NCI-H2081 treated with DMSO at 0.1 percent for 48 hours (cell line): Measurements from ENCODE around the gene AATF.

Experiments used
- DNase-seq: peaks from one replicate; lab custom pipeline; 2025; lab: John Stamatoyannopoulos, UW

The AATF gene

DNA sequence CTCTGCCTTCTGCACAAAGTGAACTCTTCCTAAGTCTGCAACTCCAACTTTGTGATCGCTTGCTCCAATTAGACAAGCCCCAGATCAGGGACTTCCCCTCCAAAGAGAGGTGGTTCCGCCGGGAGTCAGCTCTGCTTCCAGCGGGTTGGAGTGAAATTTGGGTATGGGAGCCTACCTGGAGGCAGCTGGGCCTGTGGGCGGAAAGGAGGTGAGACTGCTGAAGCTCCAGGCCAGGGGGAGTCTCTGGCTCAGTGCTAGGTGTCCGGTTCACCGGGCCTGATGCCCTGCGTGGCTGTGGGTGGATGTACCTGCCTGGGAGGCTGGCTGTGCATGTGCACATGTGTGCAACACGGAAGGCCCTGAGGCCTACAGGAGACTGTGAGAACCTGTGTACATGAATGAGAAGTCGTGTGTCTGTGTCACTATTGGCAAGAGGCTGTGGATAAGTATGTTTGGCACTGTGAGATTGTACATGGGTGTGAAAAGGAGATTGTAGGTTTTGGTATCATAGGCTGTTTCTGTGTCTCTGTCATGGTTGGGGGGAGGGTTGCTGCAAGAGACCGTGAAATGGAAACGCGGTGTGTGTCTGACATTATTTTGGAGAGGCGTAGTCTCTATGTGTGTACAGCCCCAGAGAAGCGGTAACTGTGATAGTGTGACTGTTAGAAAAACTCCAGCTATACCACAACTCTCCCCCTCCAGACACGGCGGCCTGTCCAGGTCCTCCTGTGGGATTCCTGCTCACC, 7.3 kb upstream of the AATF start:
- no peak for DNase-seq

DNA sequence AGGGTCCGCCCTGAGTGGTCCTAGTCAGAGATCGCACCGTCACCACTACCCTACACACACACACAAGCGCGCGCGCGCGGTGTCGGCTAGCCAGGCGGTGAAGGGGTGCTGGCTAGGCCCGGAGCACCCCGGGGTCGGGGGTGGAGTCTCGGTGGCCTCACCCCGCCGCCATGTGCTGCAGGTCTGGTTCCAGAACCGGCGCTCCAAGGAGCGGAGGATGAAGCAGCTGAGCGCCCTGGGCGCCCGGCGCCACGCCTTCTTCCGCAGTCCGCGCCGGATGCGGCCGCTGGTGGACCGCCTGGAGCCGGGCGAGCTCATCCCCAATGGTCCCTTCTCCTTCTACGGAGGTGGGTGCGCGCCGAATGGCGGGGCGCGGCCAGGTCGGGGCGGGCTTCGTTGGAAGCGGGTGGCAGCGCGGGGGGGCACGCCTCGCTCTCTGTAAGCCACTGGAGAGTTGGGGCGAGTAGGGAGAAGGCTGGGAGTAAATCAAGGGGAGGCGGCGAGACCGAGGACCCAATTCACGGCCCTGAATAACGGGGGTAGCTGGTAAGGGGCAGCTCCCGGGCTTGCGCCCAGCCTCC, 6.6 kb upstream of the AATF start:
- DNase-seq, result no peak

GRCh38 chr17:36942631-36943125, 6.1 kb upstream of the AATF start:
- DNase-seq, result no peak

DNA sequence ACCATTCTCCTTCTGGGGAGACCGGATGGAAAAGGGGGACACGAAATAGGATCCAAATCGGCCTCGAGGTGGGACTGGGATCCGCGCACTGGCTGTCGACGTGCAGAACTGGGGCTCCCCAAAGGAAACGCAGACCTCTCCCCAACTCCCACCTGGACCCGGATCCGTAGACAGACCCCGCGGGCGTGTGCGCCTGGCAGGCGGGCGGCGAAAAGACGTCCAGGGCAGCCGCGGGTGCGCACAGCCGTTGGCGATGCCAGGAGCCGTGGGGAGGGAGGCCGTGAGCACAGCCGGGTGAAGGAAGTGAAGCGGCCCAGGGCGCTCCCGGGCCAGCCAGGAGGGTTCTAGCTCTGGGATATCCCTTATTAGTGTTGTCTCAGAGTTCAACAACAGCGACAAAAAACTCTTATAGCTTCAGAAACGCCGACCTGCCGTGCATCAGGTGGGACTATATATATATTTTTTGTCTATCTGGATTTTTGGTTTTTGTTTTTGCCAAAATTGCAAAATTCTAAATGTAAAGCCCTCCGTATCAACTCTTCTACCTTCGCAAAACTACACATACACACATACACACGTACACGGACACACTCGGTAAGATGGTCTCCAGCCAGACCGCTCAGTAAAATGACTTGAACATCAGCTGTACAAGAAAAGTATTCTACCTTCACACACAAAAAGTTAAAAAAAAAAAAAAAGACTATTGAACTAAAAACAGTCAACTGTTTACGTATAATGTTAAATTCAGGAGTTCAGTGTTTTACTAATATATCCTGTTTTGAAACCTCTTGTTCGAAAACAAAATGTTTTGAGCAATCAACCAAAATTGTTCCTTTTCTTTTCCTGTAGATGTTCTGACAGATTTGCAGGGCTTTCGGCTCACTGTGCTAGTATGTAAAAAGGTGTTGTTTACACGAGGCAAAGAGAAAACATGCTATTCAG, 5.2 kb upstream of the AATF start:
- no peak for DNase-seq

DNA sequence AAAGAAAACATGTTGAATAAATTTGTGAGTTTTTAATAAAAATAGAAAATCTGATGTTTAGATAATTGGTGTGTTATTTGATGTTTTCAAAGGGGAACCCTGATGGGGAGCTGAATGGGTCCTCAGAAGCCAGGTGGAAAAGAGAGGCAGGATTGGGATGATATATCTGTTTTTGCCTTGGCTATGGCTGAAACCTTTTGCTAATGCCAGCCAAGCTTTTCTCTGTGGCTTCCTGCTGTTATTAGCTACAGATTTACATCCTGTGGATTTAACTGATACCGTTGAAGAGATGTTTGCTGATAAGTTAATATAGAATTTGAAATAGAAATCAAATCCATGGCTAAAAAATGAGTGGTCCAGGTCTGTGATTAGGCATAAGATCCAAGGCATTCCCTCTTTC, 4.2 kb upstream of the AATF start:
- DNase-seq, result no peak

DNA sequence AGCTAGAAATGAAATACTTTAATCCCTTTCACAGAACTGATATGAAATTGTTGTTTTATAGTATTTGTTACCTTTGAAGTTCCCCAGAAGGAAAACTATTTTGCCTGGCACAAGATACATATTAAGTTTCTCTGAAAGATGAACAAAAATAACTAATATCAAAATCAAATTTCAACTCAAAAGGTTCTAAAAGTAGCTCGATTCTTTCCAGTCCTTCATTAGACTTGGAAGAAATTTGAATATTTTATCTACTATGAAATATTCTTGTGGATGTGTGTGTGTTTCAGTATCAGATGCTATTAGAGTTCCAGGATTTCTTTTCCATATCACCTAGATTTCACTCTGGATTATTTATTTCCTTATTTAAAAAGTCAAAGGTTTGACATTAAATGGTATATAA, 3.6 kb upstream of the AATF start:
- DNase-seq, result no peak

DNA sequence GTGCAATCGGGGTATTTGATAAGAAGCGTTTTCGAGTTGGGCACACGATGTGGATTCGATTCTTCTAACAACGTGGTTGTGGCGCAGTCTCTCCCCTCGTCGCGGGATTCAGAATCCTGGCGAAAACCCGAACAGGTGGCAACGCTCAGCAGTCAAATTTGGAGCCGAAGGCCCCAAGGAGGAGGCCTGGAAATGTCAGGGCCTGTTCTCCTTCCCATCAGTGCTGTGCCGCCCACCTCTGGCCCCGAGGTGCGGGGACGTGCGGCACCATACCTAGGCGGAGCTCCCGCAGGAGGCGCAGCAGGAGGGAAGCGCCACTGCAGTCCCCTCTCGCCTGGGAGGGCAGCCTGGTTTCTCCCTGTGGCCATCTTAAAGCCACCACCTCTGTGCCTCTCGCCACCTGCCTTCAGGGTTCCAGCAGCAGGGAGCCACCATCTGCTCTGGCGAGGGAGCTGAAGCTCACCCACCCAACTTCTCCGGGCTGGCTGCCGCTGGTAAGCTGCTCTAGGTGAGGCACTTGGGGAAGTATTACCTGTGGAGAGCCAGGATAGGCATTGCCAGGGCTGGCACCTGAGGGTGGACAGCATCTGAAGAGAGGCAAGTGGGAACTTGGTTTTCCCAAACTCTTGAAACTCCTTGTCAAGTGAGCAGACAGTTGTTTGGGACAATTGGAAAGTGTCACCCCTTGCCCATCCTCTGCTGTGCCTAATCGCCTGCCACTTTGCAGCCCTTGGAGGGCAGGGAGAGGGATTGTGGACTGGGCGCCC, 2.6 kb upstream of the AATF start:
- no peak for DNase-seq

- no peak for DNase-seq
These were observed 2.0 kb upstream of the AATF start for GRCh38 chr17:36946726-36947091.

GRCh38 chr17:36947922-36948716, 635 bp upstream of the AATF start:
- DNase-seq, result no peak

DNA sequence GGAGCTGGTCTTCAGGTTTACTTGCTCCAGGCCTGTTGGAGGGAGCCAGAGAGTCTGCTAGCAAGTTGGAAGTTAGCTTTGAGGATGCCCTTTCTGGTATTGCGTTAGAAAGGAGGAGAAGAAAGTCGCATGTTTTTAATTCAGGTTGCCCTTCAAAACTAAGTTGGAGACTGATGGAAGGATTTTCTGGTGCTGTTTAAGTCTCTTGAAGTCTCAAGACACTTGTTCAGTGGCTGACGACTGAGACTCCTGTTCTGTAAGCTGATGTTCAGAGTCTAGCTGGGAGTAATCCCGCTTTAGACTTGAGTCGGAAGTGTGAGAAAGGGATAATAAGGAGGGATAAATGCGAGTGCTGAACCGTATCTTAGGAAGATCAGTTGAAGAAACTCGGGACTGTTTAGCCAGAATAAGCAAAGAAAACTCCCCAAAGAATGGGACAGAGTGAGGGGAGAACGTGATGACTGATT, 740 bp downstream of the AATF start:
- DNase-seq, result no peak

GRCh38 chr17:36950027-36950426, 1.3 kb downstream of the AATF start:
- DNase-seq, result no peak

DNA sequence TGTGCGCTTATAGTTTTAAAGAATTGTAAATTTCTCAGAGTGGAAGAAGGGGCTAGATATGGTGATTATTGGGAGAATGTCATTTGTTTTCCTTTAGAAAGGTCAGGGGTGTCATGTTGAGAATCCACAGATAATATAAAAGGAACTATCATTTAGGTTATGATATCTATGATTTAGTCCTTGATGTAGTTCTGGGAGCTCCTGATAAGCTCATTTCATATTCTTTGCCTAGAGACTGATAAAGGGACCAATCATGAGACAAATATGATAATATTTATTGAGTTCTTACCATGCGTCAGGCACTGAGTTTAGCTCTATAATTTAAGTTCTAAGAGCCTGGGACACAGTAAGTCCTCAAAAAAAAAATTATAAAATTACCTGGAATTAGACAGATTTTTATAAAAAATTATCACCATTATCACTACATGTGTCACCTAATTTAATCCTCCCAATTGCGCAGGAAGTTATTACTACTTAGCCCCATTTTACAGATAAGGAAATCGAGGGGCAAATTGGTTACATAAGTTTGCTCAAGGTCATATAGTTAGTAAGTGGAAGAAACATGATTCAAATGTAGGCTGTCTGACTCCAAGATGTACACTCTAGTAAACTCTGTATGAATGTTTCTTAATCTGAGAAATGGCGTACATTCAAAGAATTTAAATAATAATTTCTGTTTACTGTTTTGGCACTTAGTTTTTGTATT, 2.5 kb downstream of the AATF start:
- no peak for DNase-seq

GRCh38 chr17:36971508-36971907, 22.8 kb downstream of the AATF start:
- DNase-seq, result no peak

DNA sequence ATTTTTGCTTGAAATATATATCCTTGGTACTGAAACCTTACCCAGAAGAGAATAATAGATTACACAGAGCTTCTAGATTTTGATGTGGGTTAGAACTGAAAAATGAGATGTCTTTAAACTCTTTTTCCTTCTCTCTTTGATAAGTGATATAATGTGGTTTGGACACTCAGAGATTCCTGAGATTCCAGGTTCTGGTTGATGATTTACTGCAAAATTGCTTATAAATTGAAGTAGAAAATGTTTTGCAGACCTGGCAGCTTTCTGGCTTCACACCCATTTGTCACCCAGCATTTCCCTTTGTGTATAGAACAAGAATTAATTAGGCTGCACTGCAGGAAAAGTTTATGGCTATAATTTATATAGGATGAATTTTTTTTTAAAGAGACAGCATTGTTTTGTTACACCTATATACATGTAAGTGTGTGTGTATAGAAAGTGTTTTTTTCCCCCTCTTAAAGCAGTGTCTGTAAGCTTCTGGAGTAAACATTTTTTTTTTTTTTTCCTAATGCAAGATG, 23.5 kb downstream of the AATF start:
- DNase-seq, result no peak

GRCh38 chr17:36972905-36973304, 24.2 kb downstream of the AATF start:
- DNase-seq, result no peak

DNA sequence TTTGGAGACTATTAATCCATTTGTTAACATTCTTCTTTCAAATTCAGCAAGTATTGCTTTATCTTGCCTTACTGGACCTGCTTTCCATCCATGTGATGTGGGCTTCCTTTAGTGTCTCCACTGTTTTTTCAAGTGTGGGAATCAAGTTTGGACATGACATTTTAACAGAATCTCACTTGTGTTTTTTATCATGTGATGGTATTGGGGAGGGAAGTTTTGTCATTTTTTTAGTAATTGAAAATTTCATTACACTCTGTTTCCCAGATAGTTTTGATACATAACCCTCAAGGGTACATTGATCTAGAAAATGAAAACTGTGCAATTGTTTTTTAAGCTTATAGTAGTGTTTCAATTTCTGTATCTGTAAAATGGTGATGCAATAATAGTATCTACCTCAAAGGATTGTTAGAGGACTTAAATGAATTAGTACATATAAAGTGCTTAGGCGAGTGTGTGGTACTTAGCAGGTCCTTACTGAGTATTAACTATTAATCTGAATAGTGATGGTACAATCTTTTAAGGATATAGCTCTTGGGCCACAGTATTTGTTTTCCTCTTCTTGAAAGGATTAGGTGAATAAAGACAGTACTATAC, 27.3 kb downstream of the AATF start:
- no peak for DNase-seq

GRCh38 chr17:36977066-36977465, 28.3 kb downstream of the AATF start:
- DNase-seq, result no peak

- DNase-seq, result no peak
These were observed 28.8 kb downstream of the AATF start for GRCh38 chr17:36977568-36977967.

- no peak for DNase-seq
These were observed 30.2 kb downstream of the AATF start for GRCh38 chr17:36978810-36979564.
